Thyroid gland (tissue), 4 donors: Measurements from ENCODE around the gene PLCG2. TPM values are rescaled to one million over a fixed set of nuclear protein-coding genes. Genes with fewer than 3 reads are reported as not detected.
"Not testable (repeated sequence)": the region's sequence is repeated elsewhere in the genome, so short reads cannot be mapped to it uniquely, and the experiment has no call there.

Experiments
- DNase-seq, 2 donors: peaks; one replicate each; pipeline ENCODE4 v3.0.0-alpha.2; 2019
- H3K27ac ChIP-seq, 3 donors: fragments of 200-600 bp; sonication (generic); 1 replicate in 2 of 3; 2 replicates in 1 of 3; pipeline ENCODE4 v1.5.1; 2016 to 2019; ENCODE audit warnings: mild to moderate bottlenecking in 1 of 3, moderate library complexity in 1 of 3
- H3K27me3 ChIP-seq: fragments of 200-600 bp; sonication (generic); one replicate; pipeline ENCODE4 v1.5.1; 2019
- H3K36me3 ChIP-seq, 2 donors: fragments of 200-600 bp; sonication (generic); one replicate each; pipeline ENCODE4 v1.5.1; 2016 to 2019
- H3K4me1 ChIP-seq, 2 donors: fragments of 200-600 bp; sonication (generic); one replicate each; pipeline ENCODE4 v1.5.1; 2017 to 2019
- H3K4me3 ChIP-seq, 3 donors: fragments of 200-600 bp; sonication (generic); replicated peaks in 1 of 3; 1 replicate in 2 of 3; 2 replicates in 1 of 3; pipeline ENCODE4 v1.5.1; 2016; ENCODE audit warnings: mild to moderate bottlenecking in 1 of 3
- H3K9me3 ChIP-seq: fragments of 200-600 bp; sonication (generic); one replicate; pipeline ENCODE4 v1.5.1; 2017
- POLR2A ChIP-seq, 2 donors: fragments of 450-650 bp; IDR thresholded peaks; one replicate each; pipeline ENCODE4 v1.6.1; 2017; ENCODE audit warnings: antibody characterized with exemption in 2 of 2, mild to moderate bottlenecking in 2 of 2, moderate library complexity in 1 of 2
- WGBS, 2 donors: methylation state at CpG; one replicate each; pipeline ENCODE4 v1.1.5; 2017; 5-methylcytosine and 5-hydroxymethylcytosine counted together
- intact Hi-C: fragments of 100-400 bp; cut with DNase I; formaldehyde crosslinking; loops from one replicate; pipeline ENCODE4 v1.15.1; 2023
- total RNA-seq, 4 donors: library from RNA; depleted of rRNA; stranded (reverse); fragments of >200 nt; gene quantifications; one replicate each; pipeline ENCODE4 v1.2.3, GENCODE V29; 2016
- TF ChIP-seq, protein P1 (sequence below), 6 experiments: fragments of 200-600 bp in 3 of 6; fragments of 450-650 bp in 3 of 6; sonication (generic) in 3 of 6; IDR thresholded peaks; one replicate each; pipeline ENCODE4 v1.5.1; 2016 to 2019; ENCODE audit warnings: antibody characterized with exemption in 6 of 6, mild to moderate bottlenecking in 2 of 6, inconsistent platforms in 1 of 6, moderate library complexity in 1 of 6

PLCG2 gene
- total RNA-seq, 4 donors from 2014 or later, result 9.2 to 12.1 (median 10.3) TPM

DNA sequence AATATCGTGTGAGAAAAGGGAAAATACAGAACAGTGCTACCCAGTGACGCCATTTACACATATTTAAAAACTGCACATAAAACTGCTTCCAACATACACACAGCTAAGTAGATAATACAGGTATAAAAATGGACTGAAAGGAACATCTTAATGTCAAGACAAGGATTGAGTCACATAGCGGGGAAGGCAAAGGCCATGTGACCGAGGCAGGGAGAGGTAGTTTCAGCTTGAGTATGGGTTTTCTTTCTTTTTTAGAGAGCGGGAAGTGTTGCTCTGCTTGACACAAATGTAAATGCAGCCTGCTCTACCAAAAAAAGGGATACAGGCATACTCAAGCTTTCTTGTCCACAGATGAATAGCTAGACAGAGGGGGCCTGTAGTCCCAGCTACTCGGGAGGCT, 185.7 kb downstream of the PLCG2 start:
- Histone ChIP-seq H3K4me3 (no peak overlapping the region), H3K9me3 (no peaks in the 10 kb centered on the region), H3K4me1 (no peaks in the 10 kb centered on the region), H3K36me3 (no peaks in the 10 kb centered on the region), H3K27me3 (no peaks in the 10 kb centered on the region), H3K27ac (no peak overlapping the region)
- intact Hi-C loops, result no loop called here
- DNase-seq, result no peak
- WGBS, 2 donors, result 92 to 97% methylated on average over 6 of the region's 6 CpGs
- TF ChIP-seq POLR2A (IDR thresholded peaks at IDR 0.05), result no peak
- TF ChIP-seq, protein P1, sequence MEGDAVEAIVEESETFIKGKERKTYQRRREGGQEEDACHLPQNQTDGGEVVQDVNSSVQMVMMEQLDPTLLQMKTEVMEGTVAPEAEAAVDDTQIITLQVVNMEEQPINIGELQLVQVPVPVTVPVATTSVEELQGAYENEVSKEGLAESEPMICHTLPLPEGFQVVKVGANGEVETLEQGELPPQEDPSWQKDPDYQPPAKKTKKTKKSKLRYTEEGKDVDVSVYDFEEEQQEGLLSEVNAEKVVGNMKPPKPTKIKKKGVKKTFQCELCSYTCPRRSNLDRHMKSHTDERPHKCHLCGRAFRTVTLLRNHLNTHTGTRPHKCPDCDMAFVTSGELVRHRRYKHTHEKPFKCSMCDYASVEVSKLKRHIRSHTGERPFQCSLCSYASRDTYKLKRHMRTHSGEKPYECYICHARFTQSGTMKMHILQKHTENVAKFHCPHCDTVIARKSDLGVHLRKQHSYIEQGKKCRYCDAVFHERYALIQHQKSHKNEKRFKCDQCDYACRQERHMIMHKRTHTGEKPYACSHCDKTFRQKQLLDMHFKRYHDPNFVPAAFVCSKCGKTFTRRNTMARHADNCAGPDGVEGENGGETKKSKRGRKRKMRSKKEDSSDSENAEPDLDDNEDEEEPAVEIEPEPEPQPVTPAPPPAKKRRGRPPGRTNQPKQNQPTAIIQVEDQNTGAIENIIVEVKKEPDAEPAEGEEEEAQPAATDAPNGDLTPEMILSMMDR (IDR thresholded peaks at IDR 0.05), result no peak

DNA sequence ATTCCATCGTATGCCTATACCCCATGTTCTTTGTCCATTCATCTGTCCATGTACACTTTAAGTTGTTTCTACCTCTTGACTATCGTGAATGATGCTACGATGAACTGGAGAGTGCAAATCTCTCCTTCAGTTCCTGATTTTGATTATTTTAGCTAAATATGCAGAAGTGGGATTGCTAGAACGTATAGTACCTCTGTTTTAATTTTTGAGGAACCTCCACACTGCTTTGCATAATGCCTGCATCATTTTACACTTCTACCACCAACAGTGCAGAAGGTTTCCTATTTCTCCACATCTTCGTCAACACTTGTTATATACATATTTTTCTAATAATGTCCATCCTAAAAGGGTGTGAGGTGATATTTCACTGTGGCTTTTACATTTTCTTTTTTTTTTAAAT, 188.3 kb downstream of the PLCG2 start:
- intact Hi-C loops, result no loop called here
- Histone ChIP-seq H3K36me3 (no peaks in the 10 kb centered on the region), H3K4me3 (no peak overlapping the region), H3K4me1 (no peaks in the 10 kb centered on the region), H3K27me3 (no peaks in the 10 kb centered on the region), H3K9me3 (no peaks in the 10 kb centered on the region), H3K27ac (no peak overlapping the region)
- TF ChIP-seq, protein P1 (IDR thresholded peaks at IDR 0.05), result no peak
- no peak for TF ChIP-seq POLR2A (IDR thresholded peaks at IDR 0.05)
- DNase-seq, result no peak
- WGBS, 2 donors, result 87 to 89% methylated on average over 5 of the region's 5 CpGs

GRCh38 chr16:81971853-81972252, 192.8 kb downstream of the PLCG2 start:
- Histone ChIP-seq H3K27ac (no peak overlapping the region), H3K36me3 (no peaks in the 10 kb centered on the region), H3K27me3 (no peaks in the 10 kb centered on the region), H3K4me1 (no peaks in the 10 kb centered on the region), H3K9me3 (no peaks in the 10 kb centered on the region), H3K4me3 (no peak overlapping the region)
- no peak for DNase-seq
- TF ChIP-seq, protein P1 (IDR thresholded peaks at IDR 0.05), result no peak
- TF ChIP-seq POLR2A (IDR thresholded peaks at IDR 0.05), result no peak
- intact Hi-C loops, result no loop called here
- WGBS, 2 donors, result 97 to 98% methylated on average over 1 of the region's 1 CpG

DNA sequence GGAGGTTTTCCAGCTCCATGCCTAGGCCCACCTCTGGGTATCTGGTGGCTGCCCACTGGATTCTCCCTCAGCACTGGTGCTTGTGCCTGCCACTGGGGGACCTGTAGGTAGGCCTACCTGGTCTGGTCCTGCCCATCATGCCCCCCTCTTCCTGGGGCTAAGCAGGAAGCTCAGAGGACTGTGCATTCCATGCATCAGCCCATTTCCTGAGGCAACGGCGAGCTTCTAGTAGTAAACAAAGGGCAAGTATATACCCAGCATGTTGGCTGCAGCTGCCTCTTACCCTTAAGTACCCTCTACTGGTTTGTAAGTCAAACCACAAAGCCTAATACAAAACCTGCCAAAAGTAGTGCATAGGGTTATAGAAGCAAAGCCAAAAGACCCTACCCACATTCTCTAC, 194.6 kb downstream of the PLCG2 start:
- no peaks in the 10 kb centered on the region for H3K36me3 ChIP-seq
- no peaks in the 10 kb centered on the region for H3K4me1 ChIP-seq
- no peak for DNase-seq
- intact Hi-C loops, result no loop called here
- TF ChIP-seq, protein P1 (IDR thresholded peaks at IDR 0.05), result no peak
- no peak for TF ChIP-seq POLR2A (IDR thresholded peaks at IDR 0.05)
- no peaks in the 10 kb centered on the region for H3K9me3 ChIP-seq
- 44 to 50% methylated on average over 2 of the region's 2 CpGs for WGBS, 2 donors
- H3K27ac ChIP-seq, result no peak overlapping the region
- no peaks in the 10 kb centered on the region for H3K27me3 ChIP-seq
- no peak overlapping the region for H3K4me3 ChIP-seq

DNA sequence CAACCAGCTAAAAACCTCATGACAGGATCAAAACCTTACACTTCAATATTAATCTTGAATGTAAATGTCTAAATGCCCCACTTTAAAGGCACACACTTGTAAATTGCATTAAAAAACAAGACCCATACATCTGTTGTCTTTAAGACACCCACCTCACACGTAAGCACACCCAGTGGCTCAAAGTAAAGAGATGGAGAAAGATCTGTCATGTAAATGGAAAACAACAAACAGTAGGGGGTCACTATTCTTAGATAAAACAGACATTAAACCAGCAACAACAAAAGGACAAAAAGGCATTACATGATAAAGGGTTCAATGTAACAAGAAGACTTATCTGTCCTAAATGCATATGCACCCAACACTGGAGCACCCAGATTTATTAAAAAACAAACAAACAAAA, 196.5 kb downstream of the PLCG2 start:
- WGBS, 2 donors, result 44 to 58% methylated on average over 1 of the region's 1 CpG
- TF ChIP-seq POLR2A (IDR thresholded peaks at IDR 0.05), result no peak
- Histone ChIP-seq H3K27me3 (no peaks in the 10 kb centered on the region), H3K4me3 (no peak overlapping the region), H3K36me3 (no peaks in the 10 kb centered on the region), H3K4me1 (no peaks in the 10 kb centered on the region), H3K27ac (no peak overlapping the region), H3K9me3 (no peaks in the 10 kb centered on the region)
- intact Hi-C loops, result no loop called here
- DNase-seq, result no peak

- H3K9me3 ChIP-seq, intact Hi-C loops, DNase-seq, H3K4me3 ChIP-seq, H3K36me3 ChIP-seq, H3K27me3 ChIP-seq, H3K4me1 ChIP-seq, H3K27ac ChIP-seq: not testable (repeated sequence)
- 89% methylated on average over 25 to 26 of the region's 26 CpGs for WGBS, 2 donors
Measured at GRCh38 chr16:81977335-81977942, 198.3 kb downstream of the PLCG2 start.
